ENCODE data around the gene REC8.

REC8 gene

GRCh38 chr14:24150567-24150966 is 21.3 kb upstream of the REC8 start:
- DNase-seq (ENCODE audit: extremely low read depth, low read depth) = no peak
- H3K4me3 ChIP-seq (replicated peaks; ENCODE audit: low read depth, low read length) = no peak overlapping the region
- TF ChIP-seq CTCF (IDR thresholded peaks at IDR 0.05; ENCODE audit: low read depth, low read length, missing control alignments) = no peak

- H3K4me3 ChIP-seq (replicated peaks; ENCODE audit: low read depth, low read length) = no peak overlapping the region
- DNase-seq (ENCODE audit: extremely low read depth, low read depth) = no peak
- no peak for TF ChIP-seq CTCF (IDR thresholded peaks at IDR 0.05; ENCODE audit: low read depth, low read length, missing control alignments)
Measured at GRCh38 chr14:24150993-24151392, 20.9 kb upstream of the REC8 start.

GRCh38 chr14:24151404-24152080 is 20.3 kb upstream of the REC8 start:
- no peak overlapping the region for H3K4me3 ChIP-seq (replicated peaks; ENCODE audit: low read depth, low read length)
- DNase-seq (ENCODE audit: extremely low read depth, low read depth) = no peak
- TF ChIP-seq CTCF (IDR thresholded peaks at IDR 0.05; ENCODE audit: low read depth, low read length, missing control alignments) = no peak

- no peak overlapping the region for H3K4me3 ChIP-seq (replicated peaks; ENCODE audit: low read depth, low read length)
- no peak for TF ChIP-seq CTCF (IDR thresholded peaks at IDR 0.05; ENCODE audit: low read depth, low read length, missing control alignments)
Measured at GRCh38 chr14:24155100-24155499, 16.8 kb upstream of the REC8 start.

GRCh38 chr14:24156840-24157239 is 15.0 kb upstream of the REC8 start:
- TF ChIP-seq CTCF (IDR thresholded peaks at IDR 0.05; ENCODE audit: low read depth, low read length, missing control alignments) = no peak
- no peak overlapping the region for H3K4me3 ChIP-seq (replicated peaks; ENCODE audit: low read depth, low read length)
- no peak for DNase-seq (ENCODE audit: extremely low read depth, low read depth)

More at GRCh38 chr14:24155100-24155499, 16.8 kb upstream of the REC8 start:
- DNase-seq (ENCODE audit: extremely low read depth, low read depth) = no peak

GRCh38 chr14:24157331-24157730 is 14.5 kb upstream of the REC8 start:
- no peak for DNase-seq (ENCODE audit: extremely low read depth, low read depth)
- TF ChIP-seq CTCF (IDR thresholded peaks at IDR 0.05; ENCODE audit: low read depth, low read length, missing control alignments) = no peak
- H3K4me3 ChIP-seq (replicated peaks; ENCODE audit: low read depth, low read length) = no peak overlapping the region

All from HFF-Myc (cell line).